HepG2 (cell line): ENCODE results near the gene HOXA9. TPM values are rescaled to one million over a fixed set of nuclear protein-coding genes. Genes with fewer than 3 reads are reported as not detected.

ENCODE experiments used
- ATM ChIP-seq: fragments of 450-650 bp; IDR thresholded peaks from 2 replicates; pipeline ENCODE4 v1.7.1; 2017; ENCODE audit warnings: mild to moderate bottlenecking, borderline replicate concordance
- ERF ChIP-seq: IDR thresholded peaks from 2 replicates; pipeline ENCODE4 v1.6.1; 2018; ENCODE audit warnings: missing biosample characterization, missing genetic modification reagents
- KAT8 ChIP-seq: IDR thresholded peaks from 2 replicates; pipeline ENCODE4 v1.6.1; 2016; ENCODE audit warnings: missing genetic modification reagents, missing compliant biosample characterization
- NONO ChIP-seq, 2 experiments: fragments of 450-650 bp in 1 of 2; sonication (generic) in 1 of 2; formaldehyde crosslinking in 1 of 2; IDR thresholded peaks in 1 of 2; conservative IDR thresholded peaks in 1 of 2; 2 replicates each; pipeline versions ENCODE4 v1.6.1 to v1.8.0; 2017 to 2022; ENCODE audit warnings: mild to moderate bottlenecking in 1 of 2, missing genetic modification reagents in 1 of 2, moderate library complexity in 1 of 2
- PHF21A ChIP-seq: sonication (generic); formaldehyde crosslinking; IDR thresholded peaks from 2 replicates; pipeline ENCODE4 v1.5.0; 2020; ENCODE audit warnings: mild to moderate bottlenecking, missing genetic modification reagents
- RAD21 ChIP-seq: fragments of 450-650 bp; formaldehyde crosslinking; IDR thresholded peaks from 2 replicates; pipeline ENCODE4 v1.5.0; 2020; ENCODE audit warnings: mild to moderate bottlenecking
- RBM39 ChIP-seq: fragments of 200-400 bp; formaldehyde crosslinking; IDR thresholded peaks from one replicate; pipeline ENCODE4 v1.6.1; 2018; ENCODE audit warnings: antibody characterized with exemption, mild to moderate bottlenecking, low read depth, low read length; ENCODE audit not compliant: poor library complexity, severe bottlenecking
- THAP11 ChIP-seq: IDR thresholded peaks from 2 replicates; pipeline ENCODE4 v1.6.1; 2016; ENCODE audit warnings: missing biosample characterization, missing genetic modification reagents
- ZBTB14 ChIP-seq: sonication (generic); formaldehyde crosslinking; IDR thresholded peaks from 2 replicates; pipeline ENCODE4 v1.4.0; 2020; ENCODE audit warnings: missing genetic modification reagents
- ZNF543 ChIP-seq: sonication (generic); formaldehyde crosslinking; IDR thresholded peaks from 2 replicates; pipeline ENCODE4 v1.4.0; 2020; ENCODE audit warnings: mild to moderate bottlenecking, missing genetic modification reagents
- ZNF646 ChIP-seq: sonication (generic); formaldehyde crosslinking; IDR thresholded peaks from 2 replicates; pipeline ENCODE4 v1.9.0; 2021; ENCODE audit warnings: mild to moderate bottlenecking, missing genetic modification reagents
- ZNF687 ChIP-seq: sonication (generic); formaldehyde crosslinking; IDR thresholded peaks from 2 replicates; pipeline ENCODE4 v1.5.1; 2020; ENCODE audit warnings: mild to moderate bottlenecking, missing genetic modification reagents, moderate library complexity
- ZXDC ChIP-seq: sonication (generic); formaldehyde crosslinking; IDR thresholded peaks from 2 replicates; pipeline ENCODE4 v1.5.0; 2020; ENCODE audit warnings: mild to moderate bottlenecking, missing genetic modification reagents
- polyA plus RNA-seq, 8 experiments: library from polyadenylated mRNA; depleted of rRNA in 3 of 8; stranded (reverse) in 7 of 8; unstranded in 1 of 8; fragments of >200 nt; fragmentation: Illumina TruSeq in 4 of 8; extraction: Trizol in 4 of 8; gene quantifications; 2 replicates each; pipeline versions ENCODE4 v1.2.1 to v1.2.3, GENCODE V29; 2011 to 2016; ENCODE audit warnings: low read depth in 4 of 8, missing spikeins in 1 of 8, mixed read lengths in 1 of 8; ENCODE audit not compliant: insufficient read depth in 1 of 8
- total RNA-seq, 5 experiments: library from RNA; depleted of rRNA; stranded (reverse); fragments of >200 nt; fragmentation: Illumina TruSeq; extraction: Trizol; gene quantifications; 2 replicates each; pipeline ENCODE4 v1.2.3, GENCODE V29; 2016; ENCODE audit warnings: low read depth in 1 of 5

HOXA9 gene
- total and polyA plus RNA-seq, 2 of the 13 experiments (the other 11 are each of a cell fraction or from before 2014, with no cell fraction given): not detected

GRCh38 chr7:27160546-27161213, 4.7 kb downstream of the HOXA9 start (continued):
- no peak for TF ChIP-seq ZNF646
- TF ChIP-seq THAP11 (CRISPR knock-in tag): 0 out of 2 replicates have a peak, but pooled peaks have one; percentile 19
- TF ChIP-seq ZBTB14 (CRISPR knock-in tag): 0 out of 2 replicates have a peak, but pooled peaks have one; percentile 45
- TF ChIP-seq ZXDC (CRISPR knock-in tag): 0 out of 2 replicates have a peak, but pooled peaks have one; percentile 27
- TF ChIP-seq NONO (IDR thresholded peaks at IDR 0.05): no peak
- 0 out of 2 replicates have a peak, but pooled peaks have one; percentile 16 for TF ChIP-seq NONO (CRISPR knock-in tag; conservative IDR thresholded peaks at IDR 0.05)
- TF ChIP-seq ERF (CRISPR knock-in tag): no peak
- TF ChIP-seq ZNF543 (CRISPR knock-in tag): peak; percentile 42; the same call in 1 of the 2 replicates
- TF ChIP-seq PHF21A: peak; percentile 70; the same call in 1 of the 2 replicates
- TF ChIP-seq ATM: no peak
- TF ChIP-seq KAT8 (CRISPR knock-in tag): peak; percentile 94
- peak; percentile 97 for TF ChIP-seq RAD21 (CRISPR knock-in tag)
- no peak for TF ChIP-seq RBM39
- TF ChIP-seq ZNF687: peak; percentile 79
